ENCODE measurements around the gene DHODH. TPM values are rescaled to one million over a fixed set of nuclear protein-coding genes. Genes with fewer than 3 reads are reported as not detected.
A peak's percentile ranks its signal among the peaks of the same experiment; 100 is the strongest.

The DHODH gene
- total RNA-seq, 1 donor from 2014 or later: 4.7 TPM

DNA sequence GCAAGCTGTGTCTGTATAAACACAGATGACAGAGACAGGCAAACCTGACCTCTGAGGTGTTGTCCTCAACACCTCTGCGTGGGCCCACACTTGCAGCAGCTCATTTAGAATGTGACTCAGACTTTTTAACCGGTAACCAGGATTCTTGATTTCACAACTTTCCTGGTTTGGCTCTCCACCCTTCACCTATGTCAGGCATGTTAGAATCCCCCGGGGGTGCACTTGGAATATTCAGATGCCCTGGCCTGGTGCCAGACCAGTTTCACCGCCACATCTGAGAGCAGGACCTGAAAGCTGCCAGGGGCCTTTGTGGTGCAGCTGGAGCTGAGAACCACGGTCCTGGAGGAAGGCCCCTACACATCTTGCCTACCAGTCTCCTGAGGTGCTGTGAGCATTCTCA lies 4.8 kb downstream of the DHODH start:
- H3K4me1 ChIP-seq (ENCODE audit: control insufficient read depth in 3 of 3, insufficient read depth in 3 of 3, low read length in 3 of 3): peaks cover 21 to 35% (median 30%) of the 10 kb centered on the region in 3 donors
- no peaks in the 10 kb centered on the region for H3K9me3 ChIP-seq (ENCODE audit: control insufficient read depth in 3 of 3, low read length in 3 of 3)
- H3K9ac ChIP-seq (ENCODE audit: low read depth in 1 of 3, low read length in 3 of 3): peak overlapping the region; percentile 23 to 68 (median 47)
- peak overlapping the region in 1 of 3 donors; percentile 31 for H3K4me3 ChIP-seq (ENCODE audit: low read length in 3 of 3)
- peaks cover 15 to 30% (median 20%) of the 10 kb centered on the region in 3 donors for H3K36me3 ChIP-seq (ENCODE audit: control insufficient read depth in 3 of 3, insufficient read depth in 3 of 3, low read length in 3 of 3)
- H3K27me3 ChIP-seq (ENCODE audit: control insufficient read depth in 3 of 3, insufficient read depth in 3 of 3, low read length in 3 of 3): no peaks in the 10 kb centered on the region
- peak overlapping the region; percentile 72 for H3K27ac ChIP-seq (ENCODE audit: low read depth, low read length)

- Histone ChIP-seq H3K27me3 (ENCODE audit: control insufficient read depth in 3 of 3, insufficient read depth in 3 of 3, low read length in 3 of 3) (no peaks in the 10 kb centered on the region), H3K9me3 (ENCODE audit: control insufficient read depth in 3 of 3, low read length in 3 of 3) (no peaks in the 10 kb centered on the region), H3K4me3 (ENCODE audit: low read length in 3 of 3) (peak overlapping the region in 1 of 3 donors; percentile 31), H3K4me1 (ENCODE audit: control insufficient read depth in 3 of 3, insufficient read depth in 3 of 3, low read length in 3 of 3) (peaks cover 18 to 35% (median 27%) of the 10 kb centered on the region in 3 donors), H3K36me3 (ENCODE audit: control insufficient read depth in 3 of 3, insufficient read depth in 3 of 3, low read length in 3 of 3) (peaks cover 20 to 33% (median 21%) of the 10 kb centered on the region in 3 donors), H3K9ac (ENCODE audit: low read depth in 1 of 3, low read length in 3 of 3) (peak overlapping the region; percentile 23 to 68 (median 47)), H3K27ac (ENCODE audit: low read depth, low read length) (peak overlapping the region; percentile 72)
Observed at GRCh38 chr16:72013888-72014581, 5.5 kb downstream of the DHODH start.

DNA sequence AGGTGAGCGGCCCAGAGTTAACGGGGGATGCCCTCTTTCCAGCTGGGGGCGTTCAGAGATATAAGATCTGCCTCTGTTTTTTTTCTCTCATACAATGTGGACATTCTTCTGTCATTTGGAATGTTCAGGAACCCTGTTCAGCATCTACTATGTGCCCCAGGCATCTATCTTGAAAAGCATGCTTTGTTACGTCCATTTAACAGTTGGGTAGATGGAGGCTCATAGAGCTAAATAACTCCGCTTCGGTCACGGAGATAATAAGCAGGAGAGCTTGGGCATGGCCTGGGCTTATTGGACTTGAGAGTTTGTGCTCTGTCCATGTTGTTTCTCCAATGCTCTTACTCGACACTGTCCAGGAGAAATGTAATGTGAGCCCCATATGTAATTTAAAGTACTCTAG lies 6.1 kb downstream of the DHODH start:
- Histone ChIP-seq H3K9ac (ENCODE audit: low read depth in 1 of 3, low read length in 3 of 3) (no peak overlapping the region), H3K27me3 (ENCODE audit: control insufficient read depth in 3 of 3, insufficient read depth in 3 of 3, low read length in 3 of 3) (no peaks in the 10 kb centered on the region), H3K4me3 (ENCODE audit: low read length in 3 of 3) (no peak overlapping the region), H3K36me3 (ENCODE audit: control insufficient read depth in 3 of 3, insufficient read depth in 3 of 3, low read length in 3 of 3) (peaks cover 20 to 38% (median 21%) of the 10 kb centered on the region in 3 donors), H3K4me1 (ENCODE audit: control insufficient read depth in 3 of 3, insufficient read depth in 3 of 3, low read length in 3 of 3) (peaks cover 18 to 35% (median 27%) of the 10 kb centered on the region in 3 donors), H3K27ac (ENCODE audit: low read depth, low read length) (peak overlapping the region; percentile 72), H3K9me3 (ENCODE audit: control insufficient read depth in 3 of 3, low read length in 3 of 3) (no peaks in the 10 kb centered on the region)

DNA sequence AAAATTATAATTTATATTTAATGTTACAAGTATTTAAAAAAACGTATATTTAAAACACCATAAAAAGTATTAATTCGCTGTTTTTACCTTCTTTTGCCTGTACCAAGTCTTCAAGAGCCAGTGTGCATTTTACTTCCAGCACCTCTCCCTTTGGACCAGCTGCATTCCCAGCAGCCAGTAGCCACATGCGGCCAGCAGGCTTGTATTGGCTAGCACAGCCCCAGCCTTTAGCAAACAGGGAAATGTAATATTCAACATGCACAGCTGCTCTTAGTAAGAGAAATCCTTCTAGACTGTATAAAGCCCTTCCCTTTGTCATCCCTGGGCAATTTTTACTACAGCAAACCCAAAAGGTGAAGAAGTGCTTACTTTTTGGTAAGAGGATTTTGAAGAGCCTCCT lies 6.6 kb downstream of the DHODH start:
- no peak overlapping the region for H3K9ac ChIP-seq (ENCODE audit: low read depth in 1 of 3, low read length in 3 of 3)
- peaks cover 20 to 38% (median 21%) of the 10 kb centered on the region in 3 donors for H3K36me3 ChIP-seq (ENCODE audit: control insufficient read depth in 3 of 3, insufficient read depth in 3 of 3, low read length in 3 of 3)
- no peak overlapping the region for H3K27ac ChIP-seq (ENCODE audit: low read depth, low read length)
- H3K9me3 ChIP-seq (ENCODE audit: control insufficient read depth in 3 of 3, low read length in 3 of 3): no peaks in the 10 kb centered on the region
- H3K4me3 ChIP-seq (ENCODE audit: low read length in 3 of 3): no peak overlapping the region
- H3K27me3 ChIP-seq (ENCODE audit: control insufficient read depth in 3 of 3, insufficient read depth in 3 of 3, low read length in 3 of 3): no peaks in the 10 kb centered on the region
- peaks cover 18 to 35% (median 27%) of the 10 kb centered on the region in 3 donors for H3K4me1 ChIP-seq (ENCODE audit: control insufficient read depth in 3 of 3, insufficient read depth in 3 of 3, low read length in 3 of 3)

DNA sequence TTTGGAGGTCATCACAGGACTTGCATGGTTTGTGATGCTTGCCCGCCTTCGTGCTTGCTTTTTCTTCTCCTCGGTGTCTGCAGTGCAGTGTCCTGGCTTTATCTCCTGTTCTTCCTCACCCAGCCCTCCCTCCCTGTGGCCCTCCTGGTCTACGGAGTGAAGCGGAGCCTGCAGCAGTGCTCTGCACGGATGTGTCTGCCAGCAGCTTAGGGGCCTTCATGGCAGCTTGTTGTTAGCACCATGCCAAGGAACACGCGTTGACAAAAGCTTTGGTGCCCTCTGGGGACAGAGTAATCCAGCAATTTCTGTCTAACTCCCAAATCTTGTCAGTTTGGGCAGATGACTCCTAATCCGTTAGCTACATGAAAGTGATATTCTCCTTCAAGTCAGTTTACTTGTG lies 9.9 kb downstream of the DHODH start:
- Histone ChIP-seq H3K9ac (ENCODE audit: low read depth in 1 of 3, low read length in 3 of 3) (peak overlapping the region in 1 of 3 donors; percentile 8), H3K4me3 (ENCODE audit: low read length in 3 of 3) (no peak overlapping the region), H3K4me1 (ENCODE audit: control insufficient read depth in 3 of 3, insufficient read depth in 3 of 3, low read length in 3 of 3) (peaks cover 12 to 26% (median 25%) of the 10 kb centered on the region in 3 donors), H3K9me3 (ENCODE audit: control insufficient read depth in 3 of 3, low read length in 3 of 3) (no peaks in the 10 kb centered on the region), H3K27me3 (ENCODE audit: control insufficient read depth in 3 of 3, insufficient read depth in 3 of 3, low read length in 3 of 3) (no peaks in the 10 kb centered on the region), H3K27ac (ENCODE audit: low read depth, low read length) (no peak overlapping the region), H3K36me3 (ENCODE audit: control insufficient read depth in 3 of 3, insufficient read depth in 3 of 3, low read length in 3 of 3) (peaks cover 28 to 50% (median 36%) of the 10 kb centered on the region in 3 donors)

DNA sequence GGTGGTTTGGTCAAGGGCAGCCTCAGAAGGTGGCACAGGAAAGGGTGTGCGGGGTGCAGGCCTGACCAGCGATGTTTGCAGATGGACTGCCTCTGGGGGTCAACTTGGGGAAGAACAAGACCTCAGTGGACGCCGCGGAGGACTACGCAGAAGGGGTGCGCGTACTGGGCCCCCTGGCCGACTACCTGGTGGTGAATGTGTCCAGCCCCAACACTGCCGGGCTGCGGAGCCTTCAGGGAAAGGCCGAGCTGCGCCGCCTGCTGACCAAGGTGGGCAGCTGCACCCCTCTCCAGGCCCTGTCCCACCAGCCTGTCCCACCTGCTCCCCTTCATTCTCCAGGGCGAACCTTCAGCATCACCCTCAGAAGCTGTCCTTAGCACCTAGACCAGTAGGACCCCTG lies 12.5 kb downstream of the DHODH start:
- peaks cover 42 to 63% (median 55%) of the 10 kb centered on the region in 3 donors for H3K36me3 ChIP-seq (ENCODE audit: control insufficient read depth in 3 of 3, insufficient read depth in 3 of 3, low read length in 3 of 3)
- H3K4me1 ChIP-seq (ENCODE audit: control insufficient read depth in 3 of 3, insufficient read depth in 3 of 3, low read length in 3 of 3): peaks cover 2 to 5% (median 5%) of the 10 kb centered on the region in 3 donors
- H3K9ac ChIP-seq (ENCODE audit: low read depth in 1 of 3, low read length in 3 of 3): no peak overlapping the region
- no peak overlapping the region for H3K27ac ChIP-seq (ENCODE audit: low read depth, low read length)
- H3K4me3 ChIP-seq (ENCODE audit: low read length in 3 of 3): no peak overlapping the region
- H3K27me3 ChIP-seq (ENCODE audit: control insufficient read depth in 3 of 3, insufficient read depth in 3 of 3, low read length in 3 of 3): no peaks in the 10 kb centered on the region
- no peaks in the 10 kb centered on the region for H3K9me3 ChIP-seq (ENCODE audit: control insufficient read depth in 3 of 3, low read length in 3 of 3)

DNA sequence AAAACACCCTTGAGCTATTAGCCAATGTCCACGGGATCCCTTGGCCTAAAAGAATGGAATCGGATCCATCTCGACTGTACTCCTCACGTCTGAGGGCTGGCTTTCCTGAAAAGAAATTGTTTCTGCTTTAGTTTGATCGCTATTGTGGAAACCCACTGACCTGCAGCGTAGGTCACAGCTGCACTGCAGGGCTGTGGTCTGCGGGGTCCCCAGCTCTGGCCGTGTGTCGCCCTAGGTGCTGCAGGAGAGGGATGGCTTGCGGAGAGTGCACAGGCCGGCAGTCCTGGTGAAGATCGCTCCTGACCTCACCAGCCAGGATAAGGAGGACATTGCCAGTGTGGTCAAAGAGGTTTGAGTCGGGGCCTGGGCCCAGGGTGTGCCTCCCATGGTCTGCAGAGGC lies 13.6 kb downstream of the DHODH start:
- H3K27ac ChIP-seq (ENCODE audit: low read depth, low read length): no peak overlapping the region
- H3K36me3 ChIP-seq (ENCODE audit: control insufficient read depth in 3 of 3, insufficient read depth in 3 of 3, low read length in 3 of 3): peaks cover 40 to 62% (median 53%) of the 10 kb centered on the region in 3 donors
- H3K9ac ChIP-seq (ENCODE audit: low read depth in 1 of 3, low read length in 3 of 3): no peak overlapping the region
- H3K4me3 ChIP-seq (ENCODE audit: low read length in 3 of 3): no peak overlapping the region
- H3K9me3 ChIP-seq (ENCODE audit: control insufficient read depth in 3 of 3, low read length in 3 of 3): no peaks in the 10 kb centered on the region
- no peaks in the 10 kb centered on the region for H3K27me3 ChIP-seq (ENCODE audit: control insufficient read depth in 3 of 3, insufficient read depth in 3 of 3, low read length in 3 of 3)
- H3K4me1 ChIP-seq (ENCODE audit: control insufficient read depth in 3 of 3, insufficient read depth in 3 of 3, low read length in 3 of 3): no peaks in the 10 kb centered on the region

GRCh38 chr16:72023962-72024361 lies 15.4 kb downstream of the DHODH start:
- H3K27me3 ChIP-seq (ENCODE audit: control insufficient read depth in 3 of 3, insufficient read depth in 3 of 3, low read length in 3 of 3): no peaks in the 10 kb centered on the region
- H3K36me3 ChIP-seq (ENCODE audit: control insufficient read depth in 3 of 3, insufficient read depth in 3 of 3, low read length in 3 of 3): peaks cover 40 to 63% (median 48%) of the 10 kb centered on the region in 3 donors
- no peak overlapping the region for H3K27ac ChIP-seq (ENCODE audit: low read depth, low read length)
- no peak overlapping the region for H3K4me3 ChIP-seq (ENCODE audit: low read length in 3 of 3)
- no peaks in the 10 kb centered on the region for H3K4me1 ChIP-seq (ENCODE audit: control insufficient read depth in 3 of 3, insufficient read depth in 3 of 3, low read length in 3 of 3)
- no peak overlapping the region for H3K9ac ChIP-seq (ENCODE audit: low read depth in 1 of 3, low read length in 3 of 3)
- H3K9me3 ChIP-seq (ENCODE audit: control insufficient read depth in 3 of 3, low read length in 3 of 3): no peaks in the 10 kb centered on the region

GRCh38 chr16:72024862-72025382 lies 16.4 kb downstream of the DHODH start:
- Histone ChIP-seq H3K27ac (ENCODE audit: low read depth, low read length) (no peak overlapping the region), H3K9ac (ENCODE audit: low read depth in 1 of 3, low read length in 3 of 3) (no peak overlapping the region), H3K27me3 (ENCODE audit: control insufficient read depth in 3 of 3, insufficient read depth in 3 of 3, low read length in 3 of 3) (no peaks in the 10 kb centered on the region), H3K4me3 (ENCODE audit: low read length in 3 of 3) (no peak overlapping the region), H3K9me3 (ENCODE audit: control insufficient read depth in 3 of 3, low read length in 3 of 3) (no peaks in the 10 kb centered on the region), H3K4me1 (ENCODE audit: control insufficient read depth in 3 of 3, insufficient read depth in 3 of 3, low read length in 3 of 3) (no peaks in the 10 kb centered on the region), H3K36me3 (ENCODE audit: control insufficient read depth in 3 of 3, insufficient read depth in 3 of 3, low read length in 3 of 3) (peaks cover 40 to 58% (median 48%) of the 10 kb centered on the region in 3 donors)

DNA sequence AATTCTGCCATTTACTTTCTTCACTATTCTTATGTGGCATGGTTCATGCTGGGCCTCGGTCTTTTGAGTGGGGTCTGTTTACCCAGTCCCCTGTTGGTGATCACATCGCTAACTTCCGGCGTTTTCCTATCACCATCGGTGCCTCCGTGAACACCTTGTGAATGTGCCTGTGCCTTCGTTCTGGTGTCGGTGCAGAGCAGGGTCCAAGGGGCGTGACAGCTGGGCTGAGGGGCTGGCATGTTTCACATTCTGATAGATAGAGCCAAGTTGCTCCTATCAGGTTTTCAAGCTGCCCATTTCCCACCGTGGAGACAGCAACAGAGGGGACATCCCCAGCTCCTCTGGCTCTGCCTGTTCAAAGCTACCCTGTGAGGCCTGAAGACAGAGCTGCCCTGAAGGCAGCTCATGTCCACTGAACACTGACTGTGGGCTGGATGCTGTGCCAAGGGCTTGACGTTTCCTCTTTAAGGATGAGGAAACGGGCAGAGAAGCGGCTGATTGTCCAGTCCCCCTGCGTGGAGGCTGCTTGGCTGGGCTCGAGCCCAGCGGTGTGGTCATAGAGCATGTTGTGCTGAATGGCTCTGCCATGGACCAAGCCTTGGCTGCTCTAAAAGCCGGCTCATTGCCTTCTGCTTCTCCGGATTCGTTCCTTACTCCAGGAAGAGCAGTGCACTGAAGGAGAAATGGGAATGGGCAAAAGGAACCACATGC lies 17.0 kb downstream of the DHODH start:
- H3K36me3 ChIP-seq (ENCODE audit: control insufficient read depth in 3 of 3, insufficient read depth in 3 of 3, low read length in 3 of 3): peaks cover 40 to 56% (median 47%) of the 10 kb centered on the region in 3 donors
- no peaks in the 10 kb centered on the region for H3K4me1 ChIP-seq (ENCODE audit: control insufficient read depth in 3 of 3, insufficient read depth in 3 of 3, low read length in 3 of 3)
- H3K9ac ChIP-seq (ENCODE audit: low read depth in 1 of 3, low read length in 3 of 3): no peak overlapping the region
- H3K4me3 ChIP-seq (ENCODE audit: low read length in 3 of 3): no peak overlapping the region
- no peaks in the 10 kb centered on the region for H3K27me3 ChIP-seq (ENCODE audit: control insufficient read depth in 3 of 3, insufficient read depth in 3 of 3, low read length in 3 of 3)
- no peaks in the 10 kb centered on the region for H3K9me3 ChIP-seq (ENCODE audit: control insufficient read depth in 3 of 3, low read length in 3 of 3)
- no peak overlapping the region for H3K27ac ChIP-seq (ENCODE audit: low read depth, low read length)

Data from skeletal muscle tissue (tissue), 4 donors.